HG03565 (cell line): ENCODE results near the gene TRMO.

ENCODE experiments used
- ATAC-seq: cut with Tn5 transposase; IDR thresholded peaks from one replicate; pipeline ENCODE4 v1.9.1; 2021; ENCODE audit warnings: mild to moderate bottlenecking, moderate library complexity; ENCODE audit not compliant: unreplicated experiment

Gene TRMO

GRCh38 chr9:97863314-97863713, 59.0 kb downstream of the TRMO start:
- no peak for ATAC-seq

- no peak for ATAC-seq
Measured at GRCh38 chr9:97861148-97861475, 61.2 kb downstream of the TRMO start.

GRCh38 chr9:97860451-97861147, 61.7 kb downstream of the TRMO start:
- no peak for ATAC-seq

GRCh38 chr9:97859346-97859745, 63.0 kb downstream of the TRMO start:
- no peak for ATAC-seq

GRCh38 chr9:97858826-97859225, 63.5 kb downstream of the TRMO start:
- ATAC-seq: no peak

- no peak for ATAC-seq
Measured at GRCh38 chr9:97858393-97858713, 63.9 kb downstream of the TRMO start.

GRCh38 chr9:97857606-97858392, 64.5 kb downstream of the TRMO start:
- ATAC-seq: no peak

GRCh38 chr9:97856857-97857605, 65.3 kb downstream of the TRMO start:
- ATAC-seq: no peak

GRCh38 chr9:97855899-97856298, 66.4 kb downstream of the TRMO start:
- no peak for ATAC-seq

GRCh38 chr9:97855486-97855875, 66.8 kb downstream of the TRMO start:
- no peak for ATAC-seq

GRCh38 chr9:97854696-97855485, 67.4 kb downstream of the TRMO start:
- ATAC-seq: no peak
